ENCODE data around the gene APOA1. TPM values are rescaled to one million over a fixed set of nuclear protein-coding genes. Genes with fewer than 3 reads are reported as not detected.

APOA1 gene
- total and polyA plus RNA-seq, 7 donors: 0.30 to 4.9 (median 0.45) TPM; not detected in 1

DNA sequence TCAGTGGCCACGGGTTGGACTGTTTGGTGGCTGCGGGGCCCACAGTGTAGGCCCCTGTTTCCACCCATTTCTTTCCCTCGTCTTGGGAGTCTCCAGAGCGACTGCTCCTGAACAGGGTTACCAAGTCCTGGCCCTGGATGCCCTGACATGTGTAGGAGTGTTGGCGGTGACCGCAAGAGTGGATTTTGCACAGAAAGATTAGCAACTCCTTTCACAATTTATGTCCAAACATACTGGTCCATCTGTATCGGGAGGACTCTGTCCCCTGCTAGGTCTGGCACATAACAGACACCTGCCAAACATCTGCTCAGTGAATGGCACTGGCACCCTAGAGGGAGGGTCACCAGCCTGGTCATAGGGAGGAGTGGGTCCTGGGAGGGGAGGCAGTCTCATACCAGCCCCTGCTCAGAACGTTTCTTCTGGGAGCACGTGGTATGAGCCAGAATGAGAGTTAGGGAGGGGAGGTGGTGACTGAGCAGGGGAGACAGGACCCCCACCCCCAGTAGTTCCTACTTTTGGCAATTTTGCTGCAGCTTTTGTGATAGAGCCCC, 3.4 kb upstream of the APOA1 start:
- H3K27me3 ChIP-seq (ENCODE audit: insufficient read depth in 3 of 3, low read length in 2 of 3): no peaks in the 10 kb centered on the region
- H3K27ac ChIP-seq: no peak overlapping the region
- TF ChIP-seq, protein P1, sequence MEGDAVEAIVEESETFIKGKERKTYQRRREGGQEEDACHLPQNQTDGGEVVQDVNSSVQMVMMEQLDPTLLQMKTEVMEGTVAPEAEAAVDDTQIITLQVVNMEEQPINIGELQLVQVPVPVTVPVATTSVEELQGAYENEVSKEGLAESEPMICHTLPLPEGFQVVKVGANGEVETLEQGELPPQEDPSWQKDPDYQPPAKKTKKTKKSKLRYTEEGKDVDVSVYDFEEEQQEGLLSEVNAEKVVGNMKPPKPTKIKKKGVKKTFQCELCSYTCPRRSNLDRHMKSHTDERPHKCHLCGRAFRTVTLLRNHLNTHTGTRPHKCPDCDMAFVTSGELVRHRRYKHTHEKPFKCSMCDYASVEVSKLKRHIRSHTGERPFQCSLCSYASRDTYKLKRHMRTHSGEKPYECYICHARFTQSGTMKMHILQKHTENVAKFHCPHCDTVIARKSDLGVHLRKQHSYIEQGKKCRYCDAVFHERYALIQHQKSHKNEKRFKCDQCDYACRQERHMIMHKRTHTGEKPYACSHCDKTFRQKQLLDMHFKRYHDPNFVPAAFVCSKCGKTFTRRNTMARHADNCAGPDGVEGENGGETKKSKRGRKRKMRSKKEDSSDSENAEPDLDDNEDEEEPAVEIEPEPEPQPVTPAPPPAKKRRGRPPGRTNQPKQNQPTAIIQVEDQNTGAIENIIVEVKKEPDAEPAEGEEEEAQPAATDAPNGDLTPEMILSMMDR (IDR thresholded peaks at IDR 0.05): no peak
- no peak overlapping the region for H3K4me3 ChIP-seq
- intact Hi-C loops (cut with DNase I): no loop called here
- DNase-seq: peak in 1 of 2 donors; percentile 30
- peaks cover 3% of the 10 kb centered on the region for H3K4me1 ChIP-seq
- peak in 1 of 4 donors; percentile 2 for ATAC-seq
- WGBS, 3 donors: 46 to 68% (median 60%) methylated on average over 9 of the region's 9 CpGs
- no peaks in the 10 kb centered on the region for H3K9me3 ChIP-seq
- H3K36me3 ChIP-seq (ENCODE audit: insufficient read depth in 1 of 2, low read depth in 1 of 2): peaks cover 0 to 20% of the 10 kb centered on the region in 2 donors

DNA sequence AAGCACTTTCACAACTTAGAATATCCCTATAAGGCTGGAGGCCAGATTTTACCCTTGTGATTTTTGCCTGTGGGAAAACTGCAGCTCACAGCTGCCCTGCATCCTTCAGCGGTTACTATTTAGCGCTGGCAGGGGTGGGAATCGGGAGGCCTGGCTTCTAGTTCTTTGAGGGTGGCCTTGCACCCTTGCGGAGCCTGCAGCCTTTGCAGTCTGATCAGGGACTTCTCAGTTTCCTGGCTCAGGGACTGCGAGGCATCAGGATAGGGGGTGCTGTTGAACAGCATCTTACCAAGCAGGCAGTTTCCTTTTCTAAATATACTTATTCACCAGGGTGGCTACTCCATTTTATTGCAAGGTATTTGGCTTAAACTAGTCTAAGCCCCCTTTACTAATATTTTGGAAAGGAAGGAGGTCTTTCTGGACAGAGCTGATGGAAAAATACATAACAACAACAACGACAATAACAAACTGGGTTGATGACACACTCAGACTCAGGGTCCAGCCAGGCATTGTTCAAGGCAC, 2.9 kb upstream of the APOA1 start:
- H3K36me3 ChIP-seq (ENCODE audit: insufficient read depth in 1 of 2, low read depth in 1 of 2): peaks cover 0 to 15% of the 10 kb centered on the region in 2 donors
- DNase-seq: peak in 1 of 2 donors; percentile 49
- no peak overlapping the region for H3K4me3 ChIP-seq
- intact Hi-C loops (cut with DNase I): no loop called here
- H3K27me3 ChIP-seq (ENCODE audit: insufficient read depth in 3 of 3, low read length in 2 of 3): no peaks in the 10 kb centered on the region
- TF ChIP-seq, protein P1 (IDR thresholded peaks at IDR 0.05): no peak
- peaks cover 8% of the 10 kb centered on the region for H3K4me1 ChIP-seq
- no peak overlapping the region for H3K27ac ChIP-seq
- 16 to 36% (median 28%) methylated on average over 6 of the region's 6 CpGs for WGBS, 3 donors
- no peaks in the 10 kb centered on the region for H3K9me3 ChIP-seq
- no peak for ATAC-seq

DNA sequence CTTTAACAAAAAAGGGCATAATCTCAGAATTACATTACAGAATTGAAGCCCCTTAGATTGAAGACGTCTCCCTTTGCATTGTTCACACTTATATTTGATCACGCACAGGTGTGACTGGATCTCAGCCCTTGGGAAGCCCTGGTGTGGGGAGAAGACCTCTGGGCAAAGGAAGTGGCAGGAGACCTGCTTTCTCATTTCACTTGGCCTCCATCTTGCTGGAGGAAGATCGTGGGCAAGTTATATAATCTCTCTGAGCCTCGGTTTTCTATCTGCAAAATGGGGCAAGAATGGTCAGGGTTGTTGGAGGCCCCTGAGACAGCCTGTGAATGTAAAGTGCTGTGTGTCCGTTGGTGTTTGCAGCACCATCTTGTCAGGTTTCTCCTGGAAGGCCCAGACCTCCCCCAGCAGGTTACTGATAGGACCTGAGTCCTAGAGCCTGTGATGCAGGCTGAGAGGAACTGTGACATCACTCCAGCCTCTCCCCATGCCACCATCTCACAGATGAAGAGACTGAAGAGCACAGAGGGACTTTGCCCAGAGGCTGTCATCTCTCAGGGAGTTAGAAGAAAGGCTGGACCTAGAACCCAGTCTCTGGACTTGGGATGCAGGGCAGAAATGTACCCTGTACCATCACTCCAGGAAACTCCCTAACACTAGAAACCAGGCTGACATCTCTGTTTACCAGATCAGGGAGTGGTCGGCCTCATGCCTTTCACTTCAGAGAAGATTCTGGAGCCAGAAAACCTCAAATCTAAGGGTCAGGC, 1.1 kb upstream of the APOA1 start:
- DNase-seq (peak in 1 of 2 donors; percentile 17), ATAC-seq (no peak)
- no peaks in the 10 kb centered on the region for H3K9me3 ChIP-seq
- no peaks in the 10 kb centered on the region for H3K27me3 ChIP-seq (ENCODE audit: insufficient read depth in 3 of 3, low read length in 2 of 3)
- TF ChIP-seq, protein P1 (IDR thresholded peaks at IDR 0.05): no peak
- WGBS, 3 donors: 83 to 92% (median 87%) methylated on average over 6 of the region's 6 CpGs
- peaks cover 0 to 2% of the 10 kb centered on the region in 2 donors for H3K36me3 ChIP-seq (ENCODE audit: insufficient read depth in 1 of 2, low read depth in 1 of 2)
- intact Hi-C loops (cut with DNase I): loop anchor here in 1 of 2 donors (5.0 kb wide), 1 partner anchor 46 kb away; the partner anchor contains the start of gene APOA5
- peaks cover 9% of the 10 kb centered on the region for H3K4me1 ChIP-seq
- H3K4me3 ChIP-seq: no peak overlapping the region
- no peak overlapping the region for H3K27ac ChIP-seq

DNA sequence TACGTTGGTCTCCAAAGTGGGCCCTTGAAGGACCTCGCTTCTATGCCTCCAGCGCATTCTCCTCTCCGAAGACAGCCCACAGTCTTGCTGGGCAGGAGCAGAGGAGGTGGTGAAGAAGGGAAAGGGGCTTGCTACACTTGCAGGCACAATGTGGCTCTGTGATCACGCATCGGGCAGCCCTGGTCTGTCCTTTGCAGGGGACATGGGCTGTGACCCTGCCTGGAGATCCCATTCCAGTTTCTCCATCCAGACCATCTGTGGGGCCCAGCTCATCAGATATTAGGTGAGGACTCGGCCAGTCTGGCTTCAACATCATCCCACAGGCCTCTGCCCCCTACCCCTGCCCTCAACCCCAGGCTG, 810 bp downstream of the APOA1 start:
- TF ChIP-seq, protein P1 (IDR thresholded peaks at IDR 0.05): no peak
- intact Hi-C loops (cut with DNase I): loop anchor here in 1 of 2 donors (5.0 kb wide), 1 partner anchor 44 kb away; the partner anchor contains the start of gene APOA5
- Histone ChIP-seq H3K36me3 (ENCODE audit: insufficient read depth in 1 of 2, low read depth in 1 of 2) (no peaks in the 10 kb centered on the region), H3K4me1 (peaks cover 9% of the 10 kb centered on the region), H3K27ac (no peak overlapping the region), H3K27me3 (ENCODE audit: insufficient read depth in 3 of 3, low read length in 2 of 3) (no peaks in the 10 kb centered on the region), H3K9me3 (no peaks in the 10 kb centered on the region), H3K4me3 (no peak overlapping the region)
- 91 to 93% (median 91%) methylated on average over 6 to 7 of the region's 7 CpGs for WGBS, 3 donors
- ATAC-seq (no peak), DNase-seq (no peak)
